Uterus (tissue), 4 donors: ENCODE measurements around the gene KDELR1. TPM values are rescaled to one million over a fixed set of nuclear protein-coding genes. Genes with fewer than 3 reads are reported as not detected.

Experiments
- DNase-seq, 2 donors: peaks; one replicate each; pipeline ENCODE4 v3.0.0-alpha.2; 2019 to 2020
- H3K27ac ChIP-seq, 2 donors: fragments of 200-600 bp; sonication (generic); 1 replicate in 1 of 2; 2 replicates in 1 of 2; pipeline ENCODE4 v1.5.1; 2016 to 2018
- H3K27me3 ChIP-seq, 2 donors: fragments of 200-600 bp; sonication (generic); one replicate each; pipeline ENCODE4 v1.5.1; 2018 to 2019; ENCODE audit warnings: control low read depth in 1 of 2
- H3K36me3 ChIP-seq, 2 donors: fragments of 200-600 bp; sonication (generic); one replicate each; pipeline ENCODE4 v1.5.1; 2019; ENCODE audit warnings: control low read depth in 1 of 2
- H3K4me1 ChIP-seq, 2 donors: fragments of 200-600 bp; sonication (generic); one replicate each; pipeline ENCODE4 v1.5.1; 2018 to 2019; ENCODE audit warnings: control low read depth in 1 of 2
- H3K4me3 ChIP-seq, 2 donors: fragments of 200-600 bp; sonication (generic); 1 replicate in 1 of 2; 2 replicates in 1 of 2; pipeline ENCODE4 v1.5.1; 2018 to 2019; ENCODE audit warnings: mild to moderate bottlenecking in 1 of 2
- H3K9me3 ChIP-seq, 2 donors: fragments of 200-600 bp; sonication (generic); one replicate each; pipeline ENCODE4 v1.5.1; 2019; ENCODE audit warnings: control low read depth in 1 of 2
- CTCF ChIP-seq, 4 experiments: fragments of 200-600 bp in 2 of 4; fragments of 450-650 bp in 2 of 4; sonication (generic) in 2 of 4; IDR thresholded peaks; one replicate each; pipeline ENCODE4 v1.5.1; 2016 to 2019; ENCODE audit warnings: antibody characterized with exemption in 4 of 4, mild to moderate bottlenecking in 2 of 4, moderate library complexity in 1 of 4
- POLR2A ChIP-seq, 2 donors: fragments of 450-650 bp; IDR thresholded peaks; one replicate each; pipeline ENCODE4 v1.6.1; 2016; ENCODE audit warnings: antibody characterized with exemption in 2 of 2, mild to moderate bottlenecking in 1 of 2, moderate library complexity in 1 of 2
- intact Hi-C: fragments of 100-400 bp; cut with DNase I; formaldehyde crosslinking; loops from one replicate; pipeline ENCODE4 v1.15.1; 2023; ENCODE audit warnings: low total_unique reads
- total RNA-seq, 4 donors: library from RNA; depleted of rRNA in 3 of 4; stranded (reverse); fragments of >200 nt in 3 of 4; gene quantifications; one replicate each; pipeline versions ENCODE4 v1.1.0 to v1.2.4, GENCODE V29; 2014 to 2023
- donor health status: DM: yes; HTN: yes; CAD: no.

The KDELR1 gene
- total RNA-seq, 4 donors from 2014 or later = 58.5 to 137 (median 89.3) TPM

- H3K27ac ChIP-seq = no peak overlapping the region
- no peak overlapping the region for H3K4me3 ChIP-seq
- H3K4me1 ChIP-seq = no peaks in the 10 kb centered on the region
- intact Hi-C loops = no loop called here
- DNase-seq = no peak
- TF ChIP-seq POLR2A (IDR thresholded peaks at IDR 0.05) (no peak), CTCF (IDR thresholded peaks at IDR 0.05) (no peak)
- H3K36me3 ChIP-seq = no peaks in the 10 kb centered on the region
- no peaks in the 10 kb centered on the region for H3K27me3 ChIP-seq
- no peaks in the 10 kb centered on the region for H3K9me3 ChIP-seq
Observed at GRCh38 chr19:48338802-48339503, 52.4 kb downstream of the KDELR1 start.

GRCh38 chr19:48338253-48338755 is 53.0 kb downstream of the KDELR1 start:
- no peak overlapping the region for H3K4me3 ChIP-seq
- H3K9me3 ChIP-seq = no peaks in the 10 kb centered on the region
- no peaks in the 10 kb centered on the region for H3K4me1 ChIP-seq
- intact Hi-C loops = no loop called here
- DNase-seq = no peak
- TF ChIP-seq CTCF (IDR thresholded peaks at IDR 0.05) = no peak
- TF ChIP-seq POLR2A (IDR thresholded peaks at IDR 0.05) = no peak
- no peak overlapping the region for H3K27ac ChIP-seq
- H3K36me3 ChIP-seq = no peaks in the 10 kb centered on the region
- H3K27me3 ChIP-seq = no peaks in the 10 kb centered on the region

GRCh38 chr19:48333467-48334384 is 57.6 kb downstream of the KDELR1 start:
- Histone ChIP-seq H3K4me3 (peak overlapping the region; percentile 18 to 39), H3K4me1 (peaks cover 5 to 11% of the 10 kb centered on the region in 2 donors), H3K27me3 (no peaks in the 10 kb centered on the region), H3K9me3 (no peaks in the 10 kb centered on the region), H3K36me3 (no peaks in the 10 kb centered on the region), H3K27ac (peak overlapping the region; percentile 85 to 91)
- peak; percentile 84 to 90 (median 88) for TF ChIP-seq CTCF (IDR thresholded peaks at IDR 0.05)
- TF ChIP-seq POLR2A (IDR thresholded peaks at IDR 0.05) = peak in 1 of 2 donors; percentile 42
- intact Hi-C loops = no loop called here
- DNase-seq = peak; percentile 87 to 88

GRCh38 chr19:48332662-48333466 is 58.5 kb downstream of the KDELR1 start:
- Histone ChIP-seq H3K36me3 (no peaks in the 10 kb centered on the region), H3K9me3 (no peaks in the 10 kb centered on the region), H3K4me1 (peaks cover 5 to 11% of the 10 kb centered on the region in 2 donors), H3K4me3 (peak overlapping the region; percentile 14 to 39), H3K27me3 (no peaks in the 10 kb centered on the region), H3K27ac (peak overlapping the region; percentile 85 to 91)
- peak; percentile 94 to 96 for DNase-seq
- intact Hi-C loops = no loop called here
- peak; percentile 33 to 39 for TF ChIP-seq POLR2A (IDR thresholded peaks at IDR 0.05)
- peak in 2 of 4 experiments; percentile 8 to 11 for TF ChIP-seq CTCF (IDR thresholded peaks at IDR 0.05)

Other genes with a start within 250 kb of the KDELR1 start
- gene LIG1, start 221.2 kb downstream of the KDELR1 start, total RNA-seq = 10 to 100 TPM in 3 of 4 donors, 1 to 10 TPM in 1; 5.9 to 96.1 (median 28.1) TPM
- 10 to 100 TPM in 1 of 4 donors, 1 to 10 TPM in 2, under 1 TPM in 1; 0.59 to 13.2 (median 4.2) TPM for gene ZSWIM9, start 220.9 kb downstream of the KDELR1 start, total RNA-seq
- 10 to 100 TPM; 18.8 to 80.2 (median 53.0) TPM for gene CARD8, start 135.6 kb downstream of the KDELR1 start, total RNA-seq
- gene ZNF114, start 121.5 kb downstream of the KDELR1 start, total RNA-seq = 10 to 100 TPM in 1 of 4 donors, 1 to 10 TPM in 1, under 1 TPM in 1, not detected in 1; under 0.01 to 15.3 (median 2.0) TPM
- gene EMP3, start 66.0 kb downstream of the KDELR1 start, total RNA-seq = 100 to 1,000 TPM in 1 of 4 donors, 10 to 100 TPM in 3; 23.8 to 147 (median 45.2) TPM
- gene TMEM143, start 27.6 kb downstream of the KDELR1 start, total RNA-seq = 1 to 10 TPM in 3 of 4 donors, under 1 TPM in 1; 0.88 to 6.7 (median 5.8) TPM
- not detected for gene SYNGR4, start 27.2 kb downstream of the KDELR1 start, total RNA-seq
- gene GRIN2D, start 2.1 kb upstream of the KDELR1 start, total RNA-seq = 1 to 10 TPM in 1 of 4 donors, under 1 TPM in 2, not detected in 1; under 0.01 to 2.4 (median 0.21) TPM
- 10 to 100 TPM in 2 of 4 donors, 1 to 10 TPM in 2; 7.7 to 33.8 (median 21.3) TPM for gene GRWD1, start 54.4 kb upstream of the KDELR1 start, total RNA-seq
- 1 to 10 TPM in 2 of 4 donors, under 1 TPM in 1, not detected in 1; 0.29 to 2.2 (median 1.2) TPM for gene KCNJ14, start 64.0 kb upstream of the KDELR1 start, total RNA-seq
- 10 to 100 TPM in 3 of 4 donors, 1 to 10 TPM in 1; 7.2 to 70.3 (median 36.5) TPM for gene CYTH2, start 77.8 kb upstream of the KDELR1 start, total RNA-seq
- gene LMTK3, start 120.3 kb upstream of the KDELR1 start, total RNA-seq = under 1 TPM in 2 of 4 donors, not detected in 2; 0.28 to 0.52 TPM
- gene SULT2B1, start 160.6 kb upstream of the KDELR1 start, total RNA-seq = under 1 TPM in 1 of 4 donors, not detected in 3; 0.41 TPM
- gene SPACA4, start 215.2 kb upstream of the KDELR1 start, total RNA-seq = not detected
- gene FAM83E, start 223.5 kb upstream of the KDELR1 start, total RNA-seq = 1 to 10 TPM in 2 of 4 donors, not detected in 2; 1.8 TPM
- 1,000 to 10,000 TPM; 1,515 to 5,795 (median 3,195) TPM for gene RPL18, start 227.6 kb upstream of the KDELR1 start, total RNA-seq
- gene SPHK2, start 228.0 kb upstream of the KDELR1 start, total RNA-seq = 10 to 100 TPM; 10.0 to 27.2 (median 21.7) TPM
- gene DBP, start 245.8 kb upstream of the KDELR1 start, total RNA-seq = 10 to 100 TPM in 2 of 4 donors, 1 to 10 TPM in 1, not detected in 1; 3.1 to 29.8 (median 11.3) TPM